ENCODE measurements around the gene SLITRK5.
A peak's percentile ranks its signal among the peaks of the same experiment; 100 is the strongest.

DNA sequence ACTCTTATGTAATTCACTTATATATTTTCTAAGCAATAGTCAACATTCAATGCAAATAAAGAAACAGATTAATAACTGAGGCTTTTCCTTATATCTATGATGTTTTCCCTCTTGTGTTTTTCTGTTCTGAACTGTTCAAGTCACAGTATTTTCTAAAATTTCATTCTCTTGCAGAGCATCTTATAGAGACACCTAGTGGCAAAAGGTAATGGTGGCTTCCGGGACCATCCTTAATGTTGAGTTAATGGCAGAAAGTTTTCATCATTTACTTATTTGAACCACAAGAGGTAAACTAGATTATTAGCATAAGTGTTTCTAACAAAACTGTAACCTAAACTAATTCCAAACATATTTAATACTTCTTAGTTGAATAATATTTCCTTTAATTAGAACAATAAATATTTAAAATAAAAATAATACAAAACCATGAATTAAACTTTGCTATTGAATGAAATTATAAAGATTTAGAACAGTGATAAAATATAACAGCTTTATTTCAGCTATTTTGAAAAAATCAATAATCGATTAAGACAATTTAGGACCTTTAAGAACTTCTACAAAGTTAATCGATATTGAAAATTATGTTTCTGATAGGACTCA lies 1.7 kb upstream of the SLITRK5 start:
- TF ChIP-seq, protein P1, sequence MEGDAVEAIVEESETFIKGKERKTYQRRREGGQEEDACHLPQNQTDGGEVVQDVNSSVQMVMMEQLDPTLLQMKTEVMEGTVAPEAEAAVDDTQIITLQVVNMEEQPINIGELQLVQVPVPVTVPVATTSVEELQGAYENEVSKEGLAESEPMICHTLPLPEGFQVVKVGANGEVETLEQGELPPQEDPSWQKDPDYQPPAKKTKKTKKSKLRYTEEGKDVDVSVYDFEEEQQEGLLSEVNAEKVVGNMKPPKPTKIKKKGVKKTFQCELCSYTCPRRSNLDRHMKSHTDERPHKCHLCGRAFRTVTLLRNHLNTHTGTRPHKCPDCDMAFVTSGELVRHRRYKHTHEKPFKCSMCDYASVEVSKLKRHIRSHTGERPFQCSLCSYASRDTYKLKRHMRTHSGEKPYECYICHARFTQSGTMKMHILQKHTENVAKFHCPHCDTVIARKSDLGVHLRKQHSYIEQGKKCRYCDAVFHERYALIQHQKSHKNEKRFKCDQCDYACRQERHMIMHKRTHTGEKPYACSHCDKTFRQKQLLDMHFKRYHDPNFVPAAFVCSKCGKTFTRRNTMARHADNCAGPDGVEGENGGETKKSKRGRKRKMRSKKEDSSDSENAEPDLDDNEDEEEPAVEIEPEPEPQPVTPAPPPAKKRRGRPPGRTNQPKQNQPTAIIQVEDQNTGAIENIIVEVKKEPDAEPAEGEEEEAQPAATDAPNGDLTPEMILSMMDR (IDR thresholded peaks at IDR 0.05; ENCODE audit: insufficient read depth, low read length, poor library complexity, severe bottlenecking), result peak; percentile 40
- TF ChIP-seq EZH2phosphoT487 (conservative IDR thresholded peaks at IDR 0.05; ENCODE audit: low read length), result no peak

Data from SU-DHL-6 (cell line).